ENCODE measurements around the gene TIMP4.
A peak's percentile ranks its signal among the peaks of the same experiment; 100 is the strongest.

Gene TIMP4

DNA sequence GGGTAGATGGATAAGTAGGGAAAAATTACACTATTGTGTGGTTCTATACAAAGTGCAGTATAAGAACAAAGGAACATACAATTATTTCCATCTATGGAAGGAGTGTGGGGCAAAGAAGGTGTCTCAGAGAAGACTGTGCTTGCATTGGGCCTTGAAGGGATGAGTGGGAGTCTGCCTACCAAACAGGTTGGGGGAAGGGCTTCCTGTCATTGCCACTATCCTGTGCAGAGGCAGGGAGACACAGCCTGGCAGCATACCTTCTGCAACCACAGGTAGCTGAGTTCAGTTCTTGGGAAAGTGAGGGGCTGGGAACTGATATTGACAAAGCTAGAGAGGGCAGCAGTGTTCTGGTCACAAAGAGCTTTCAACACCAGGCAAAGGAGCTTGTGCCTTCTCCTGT lies 3.4 kb downstream of the TIMP4 start:
- TF ChIP-seq, protein P1, sequence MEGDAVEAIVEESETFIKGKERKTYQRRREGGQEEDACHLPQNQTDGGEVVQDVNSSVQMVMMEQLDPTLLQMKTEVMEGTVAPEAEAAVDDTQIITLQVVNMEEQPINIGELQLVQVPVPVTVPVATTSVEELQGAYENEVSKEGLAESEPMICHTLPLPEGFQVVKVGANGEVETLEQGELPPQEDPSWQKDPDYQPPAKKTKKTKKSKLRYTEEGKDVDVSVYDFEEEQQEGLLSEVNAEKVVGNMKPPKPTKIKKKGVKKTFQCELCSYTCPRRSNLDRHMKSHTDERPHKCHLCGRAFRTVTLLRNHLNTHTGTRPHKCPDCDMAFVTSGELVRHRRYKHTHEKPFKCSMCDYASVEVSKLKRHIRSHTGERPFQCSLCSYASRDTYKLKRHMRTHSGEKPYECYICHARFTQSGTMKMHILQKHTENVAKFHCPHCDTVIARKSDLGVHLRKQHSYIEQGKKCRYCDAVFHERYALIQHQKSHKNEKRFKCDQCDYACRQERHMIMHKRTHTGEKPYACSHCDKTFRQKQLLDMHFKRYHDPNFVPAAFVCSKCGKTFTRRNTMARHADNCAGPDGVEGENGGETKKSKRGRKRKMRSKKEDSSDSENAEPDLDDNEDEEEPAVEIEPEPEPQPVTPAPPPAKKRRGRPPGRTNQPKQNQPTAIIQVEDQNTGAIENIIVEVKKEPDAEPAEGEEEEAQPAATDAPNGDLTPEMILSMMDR (conservative IDR thresholded peaks at IDR 0.05; ENCODE audit: control insufficient read depth, insufficient read depth, low read depth, low read length), result no peak
- no peak overlapping the region for H3K4me3 ChIP-seq (ENCODE audit: control insufficient read depth, low read depth, low read length)
- DNase-seq (ENCODE audit: low read depth), result no peak

DNA sequence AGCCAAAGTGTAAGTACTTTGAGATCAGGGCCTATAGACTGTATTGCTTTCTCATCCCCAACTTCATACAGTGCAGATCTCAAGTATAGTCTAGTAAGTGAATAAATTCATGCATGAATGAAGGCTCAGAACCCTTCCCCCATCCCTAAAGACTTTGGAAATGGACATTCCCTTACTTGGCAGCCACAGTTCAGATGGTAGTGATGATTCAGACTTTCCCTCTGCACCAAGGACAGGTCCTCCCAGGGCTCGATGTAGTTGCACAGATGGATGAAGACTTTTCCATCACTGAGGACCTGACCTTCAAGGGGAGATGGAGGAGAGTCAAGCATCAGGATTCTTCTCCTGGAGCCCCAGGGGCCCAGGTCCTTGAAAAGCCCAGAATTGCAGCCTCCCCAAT lies 4.6 kb downstream of the TIMP4 start:
- DNase-seq (ENCODE audit: low read depth), result peak; percentile 47

DNA sequence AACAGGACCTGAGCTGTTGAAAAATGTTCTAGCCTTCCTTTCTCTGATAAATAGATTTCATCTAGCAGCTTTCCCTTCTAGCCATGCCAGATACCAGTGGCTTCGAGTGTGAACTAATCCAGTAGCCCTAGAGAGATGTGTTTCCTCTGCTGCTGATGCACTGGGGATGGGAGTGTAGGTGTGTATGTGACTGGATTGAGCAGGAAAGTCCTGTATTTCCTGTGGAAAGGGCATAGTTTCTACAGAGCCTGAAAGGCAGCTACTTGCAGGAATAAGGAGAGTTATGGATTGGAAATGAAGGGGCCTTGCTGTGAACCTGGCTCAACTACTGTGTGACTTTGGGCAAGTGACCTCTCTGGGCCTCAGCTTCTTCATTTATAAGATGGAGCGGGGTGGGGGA lies 8.6 kb downstream of the TIMP4 start:
- TF ChIP-seq, protein P1 (conservative IDR thresholded peaks at IDR 0.05; ENCODE audit: control insufficient read depth, insufficient read depth, low read depth, low read length), result no peak
- no peak for DNase-seq (ENCODE audit: low read depth)
- no peak overlapping the region for H3K4me3 ChIP-seq (ENCODE audit: control insufficient read depth, low read depth, low read length)

More for the DNA sequence above, 4.6 kb downstream of the TIMP4 start:
- TF ChIP-seq, protein P1 (conservative IDR thresholded peaks at IDR 0.05; ENCODE audit: control insufficient read depth, insufficient read depth, low read depth, low read length), result no peak
- H3K4me3 ChIP-seq (ENCODE audit: control insufficient read depth, low read depth, low read length), result no peak overlapping the region

DNA sequence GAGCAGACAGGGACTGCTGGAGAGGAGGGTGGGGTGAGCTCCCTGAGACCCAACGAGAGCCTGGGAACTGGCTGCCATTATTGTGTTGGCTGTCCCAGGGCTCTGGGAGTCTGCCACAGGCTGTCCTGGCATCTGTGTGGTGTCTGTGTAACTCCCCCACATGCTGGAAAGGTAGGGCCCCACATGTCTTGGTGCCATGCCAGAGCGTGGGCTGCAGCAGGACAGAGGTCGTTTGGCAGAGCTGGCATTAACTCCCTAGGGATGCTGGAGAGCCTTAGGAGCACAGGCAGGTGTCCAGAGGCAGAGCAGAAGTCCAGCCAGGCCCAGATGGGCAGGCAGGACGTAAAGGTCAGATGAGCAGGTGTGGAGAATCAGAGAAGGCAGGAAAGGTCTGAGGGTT lies 9.7 kb downstream of the TIMP4 start:
- no peak for DNase-seq (ENCODE audit: low read depth)
- H3K4me3 ChIP-seq (ENCODE audit: control insufficient read depth, low read depth, low read length), result no peak overlapping the region
- TF ChIP-seq, protein P1 (conservative IDR thresholded peaks at IDR 0.05; ENCODE audit: control insufficient read depth, insufficient read depth, low read depth, low read length), result no peak

DNA sequence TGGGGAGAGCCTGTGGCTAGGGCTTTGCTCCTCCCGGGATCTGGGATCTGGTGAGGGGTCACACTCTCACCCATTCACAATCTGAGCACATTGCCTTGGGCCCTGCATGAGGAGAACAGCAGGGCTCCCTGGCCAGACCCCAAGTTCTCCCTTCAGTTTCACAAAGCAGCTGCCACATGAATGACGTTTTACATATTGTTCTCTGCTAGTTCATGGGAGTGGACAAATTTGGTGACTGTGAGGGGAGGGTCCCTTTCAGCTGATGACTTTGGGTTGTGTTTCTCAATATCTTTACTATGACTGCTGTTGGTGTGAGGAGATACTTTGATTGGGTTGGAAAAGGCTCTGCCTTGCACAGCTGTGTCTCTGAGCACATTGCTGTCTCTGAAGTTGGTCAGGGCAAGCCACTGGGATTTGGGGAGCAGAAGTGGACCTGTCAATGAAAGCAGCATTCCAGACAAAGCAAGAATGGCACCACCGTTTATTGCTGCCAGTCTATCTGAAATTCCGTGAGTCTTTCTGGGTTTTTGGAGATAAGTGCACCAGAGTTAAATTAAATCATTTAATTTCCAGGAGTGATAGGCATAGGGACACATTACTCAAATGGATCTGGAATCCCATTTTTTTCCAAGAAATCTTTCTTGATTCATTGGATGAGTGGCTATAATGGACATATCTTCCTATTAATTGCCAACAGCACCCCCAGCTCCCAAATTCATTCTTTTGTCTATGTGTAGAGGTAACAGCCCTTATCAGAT lies 10.3 kb downstream of the TIMP4 start:
- peak; percentile 77 for DNase-seq (ENCODE audit: low read depth)
- TF ChIP-seq, protein P1 (conservative IDR thresholded peaks at IDR 0.05; ENCODE audit: control insufficient read depth, insufficient read depth, low read depth, low read length), result no peak
- no peak overlapping the region for H3K4me3 ChIP-seq (ENCODE audit: control insufficient read depth, low read depth, low read length)

DNA sequence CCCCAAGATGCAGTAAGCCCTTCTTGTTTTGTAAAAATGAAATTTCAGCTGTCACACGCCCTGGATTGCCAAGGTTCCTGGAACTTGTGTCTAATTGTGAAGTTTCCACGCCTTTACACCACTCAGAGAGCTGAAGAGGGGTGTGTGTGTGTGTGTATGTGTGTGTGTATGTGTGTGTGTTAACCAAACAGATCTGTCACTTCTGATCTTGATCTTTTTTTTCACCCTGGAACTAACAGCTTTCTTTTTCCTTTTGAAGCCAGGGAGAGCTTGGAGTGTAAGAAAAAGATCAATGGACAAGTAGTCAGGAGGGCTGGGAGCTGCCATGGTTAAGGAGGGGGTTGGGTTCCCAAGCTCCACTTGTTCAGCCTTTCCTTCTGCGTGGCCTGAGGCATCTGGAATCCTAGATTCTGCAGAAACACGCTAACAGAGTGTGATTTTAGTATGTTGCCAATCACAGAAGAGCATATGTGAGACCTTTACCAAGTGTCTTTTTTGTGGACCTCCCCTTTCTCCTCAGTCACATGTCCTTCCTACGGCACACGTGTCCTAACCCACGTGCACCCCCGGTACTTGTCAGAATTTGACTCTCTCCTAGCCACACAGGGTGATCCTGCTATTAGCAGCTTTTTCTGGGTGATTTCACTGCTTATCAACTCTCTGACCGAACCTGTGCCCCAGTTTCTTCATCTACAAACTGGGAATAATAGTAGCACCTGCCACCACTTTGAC lies 11.5 kb downstream of the TIMP4 start:
- no peak overlapping the region for H3K4me3 ChIP-seq (ENCODE audit: control insufficient read depth, low read depth, low read length)
- no peak for DNase-seq (ENCODE audit: low read depth)
- TF ChIP-seq, protein P1 (conservative IDR thresholded peaks at IDR 0.05; ENCODE audit: control insufficient read depth, insufficient read depth, low read depth, low read length), result no peak
